ENCODE data around the gene LMAN2L.

Gene LMAN2L

GRCh38 chr2:96693286-96694200 is 46.3 kb downstream of the LMAN2L start:
- TF ChIP-seq CTCF (IDR thresholded peaks at IDR 0.05; ENCODE audit: low read length, missing control alignments), result no peak
- no peak for DNase-seq (ENCODE audit: low read depth)
- H3K4me3 ChIP-seq (replicated peaks; ENCODE audit: low read depth, low read length), result no peak overlapping the region

GRCh38 chr2:96692094-96692971 is 47.5 kb downstream of the LMAN2L start:
- no peak for TF ChIP-seq CTCF (IDR thresholded peaks at IDR 0.05; ENCODE audit: low read length, missing control alignments)
- no peak overlapping the region for H3K4me3 ChIP-seq (replicated peaks; ENCODE audit: low read depth, low read length)
- DNase-seq (ENCODE audit: low read depth), result no peak

GRCh38 chr2:96691022-96691612 is 48.7 kb downstream of the LMAN2L start:
- TF ChIP-seq CTCF (IDR thresholded peaks at IDR 0.05; ENCODE audit: low read length, missing control alignments), result no peak
- no peak overlapping the region for H3K4me3 ChIP-seq (replicated peaks; ENCODE audit: low read depth, low read length)
- no peak for DNase-seq (ENCODE audit: low read depth)

GRCh38 chr2:96690306-96691021 is 49.4 kb downstream of the LMAN2L start:
- no peak for DNase-seq (ENCODE audit: low read depth)
- TF ChIP-seq CTCF (IDR thresholded peaks at IDR 0.05; ENCODE audit: low read length, missing control alignments), result no peak
- H3K4me3 ChIP-seq (replicated peaks; ENCODE audit: low read depth, low read length), result no peak overlapping the region

- no peak overlapping the region for H3K4me3 ChIP-seq (replicated peaks; ENCODE audit: low read depth, low read length)
- no peak for DNase-seq (ENCODE audit: low read depth)
- TF ChIP-seq CTCF (IDR thresholded peaks at IDR 0.05; ENCODE audit: low read length, missing control alignments), result no peak
These were observed 50.4 kb downstream of the LMAN2L start for GRCh38 chr2:96689431-96689991.
